ENCODE results near the gene DIRAS1. TPM values are rescaled to one million over a fixed set of nuclear protein-coding genes. Genes with fewer than 3 reads are reported as not detected.
A peak's percentile ranks its signal among the peaks of the same experiment; 100 is the strongest.
"Not testable (repeated sequence)": the region's sequence is repeated elsewhere in the genome, so short reads cannot be mapped to it uniquely, and the experiment has no call there.

Gene DIRAS1
- total RNA-seq, 1 experiment from 2014 or later, result 7.8 TPM

- H2BK5ac ChIP-seq (ENCODE audit: insufficient read length, low read length), result no peak overlapping the region
- H2BK15ac ChIP-seq (ENCODE audit: low read depth, low read length), result no peak overlapping the region
- no peak overlapping the region for H3K4ac ChIP-seq (ENCODE audit: low read depth, low read length)
- H2BK20ac ChIP-seq (ENCODE audit: low read depth, low read length, poor library complexity, severe bottlenecking), result no peak overlapping the region
- H2BK12ac ChIP-seq (ENCODE audit: insufficient read length, low read depth, low read length), result no peak overlapping the region
- peaks cover 3% of the 10 kb centered on the region for H3K23me2 ChIP-seq (ENCODE audit: insufficient read length, low read depth, low read length, poor library complexity, severe bottlenecking)
- no peaks in the 10 kb centered on the region for H3K79me2 ChIP-seq (ENCODE audit: insufficient read depth, low read length)
- no peak overlapping the region for H4K5ac ChIP-seq (ENCODE audit: insufficient read length, low read depth, low read length)
- H3K14ac ChIP-seq (ENCODE audit: insufficient read depth, low read length), result no peak overlapping the region
- peaks cover 8% of the 10 kb centered on the region for H3K9me3 ChIP-seq (ENCODE audit: control insufficient read depth, low read depth, low read length)
- no peak overlapping the region for H3K18ac ChIP-seq (ENCODE audit: insufficient read length, low read depth, low read length)
- TF ChIP-seq, protein P1, sequence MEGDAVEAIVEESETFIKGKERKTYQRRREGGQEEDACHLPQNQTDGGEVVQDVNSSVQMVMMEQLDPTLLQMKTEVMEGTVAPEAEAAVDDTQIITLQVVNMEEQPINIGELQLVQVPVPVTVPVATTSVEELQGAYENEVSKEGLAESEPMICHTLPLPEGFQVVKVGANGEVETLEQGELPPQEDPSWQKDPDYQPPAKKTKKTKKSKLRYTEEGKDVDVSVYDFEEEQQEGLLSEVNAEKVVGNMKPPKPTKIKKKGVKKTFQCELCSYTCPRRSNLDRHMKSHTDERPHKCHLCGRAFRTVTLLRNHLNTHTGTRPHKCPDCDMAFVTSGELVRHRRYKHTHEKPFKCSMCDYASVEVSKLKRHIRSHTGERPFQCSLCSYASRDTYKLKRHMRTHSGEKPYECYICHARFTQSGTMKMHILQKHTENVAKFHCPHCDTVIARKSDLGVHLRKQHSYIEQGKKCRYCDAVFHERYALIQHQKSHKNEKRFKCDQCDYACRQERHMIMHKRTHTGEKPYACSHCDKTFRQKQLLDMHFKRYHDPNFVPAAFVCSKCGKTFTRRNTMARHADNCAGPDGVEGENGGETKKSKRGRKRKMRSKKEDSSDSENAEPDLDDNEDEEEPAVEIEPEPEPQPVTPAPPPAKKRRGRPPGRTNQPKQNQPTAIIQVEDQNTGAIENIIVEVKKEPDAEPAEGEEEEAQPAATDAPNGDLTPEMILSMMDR (conservative IDR thresholded peaks at IDR 0.05), result no peak
- no peak overlapping the region for H4K91ac ChIP-seq (ENCODE audit: insufficient read length, low read depth, low read length)
- no peak overlapping the region for H3T11ph ChIP-seq (ENCODE audit: low read length)
- H2AFZ ChIP-seq (ENCODE audit: low read length), result no peak overlapping the region
- H3K27ac Mint-ChIP-seq, result no peak overlapping the region
- peaks cover 2 to 12% of the 10 kb centered on the region in 2 experiments for H3K4me1 Mint-ChIP-seq
- no peaks in the 10 kb centered on the region for H3K27me3 ChIP-seq (ENCODE audit: insufficient read depth, low read length)
- peak overlapping the region in 1 of 2 experiments; percentile 61; a peak in 1 of 5 replicates for H3K4me3 Mint-ChIP-seq
- no peak overlapping the region for H2AK5ac ChIP-seq (ENCODE audit: insufficient read length, low read length)
- no peak overlapping the region for H3K23ac ChIP-seq (ENCODE audit: insufficient read length, low read depth, low read length)
- peaks cover 14 to 16% (median 14%) of the 10 kb centered on the region in 3 experiments for H3K36me3 Mint-ChIP-seq (ENCODE audit: insufficient read depth in 1 of 3, low read depth in 3 of 3)
- H4K20me1 ChIP-seq (ENCODE audit: control insufficient read depth, insufficient read depth, insufficient read length), result no peaks in the 10 kb centered on the region
- peaks cover 10 to 11% of the 10 kb centered on the region in 2 experiments for H3K9me3 Mint-ChIP-seq
- no peak overlapping the region for H4K8ac ChIP-seq (replicated peaks; ENCODE audit: insufficient read length, low read depth, low read length)
- peaks cover 19% of the 10 kb centered on the region for H3K27me3 Mint-ChIP-seq (ENCODE audit: low read depth)
- no peak overlapping the region for H2BK120ac ChIP-seq (ENCODE audit: low read depth, low read length, poor library complexity, severe bottlenecking)
- no peak overlapping the region for H3K27ac ChIP-seq (ENCODE audit: insufficient read length, low read depth, low read length)
- DNase-seq, result no peak
- H3K56ac ChIP-seq (ENCODE audit: insufficient read length, low read depth, low read length), result no peak overlapping the region
- H3K4me2 ChIP-seq (ENCODE audit: insufficient read depth, insufficient read length, low read length), result no peak overlapping the region
- no peak overlapping the region for H3K9ac ChIP-seq (ENCODE audit: extremely low read depth, insufficient read length, low read length)
- no peaks in the 10 kb centered on the region for H3K4me1 ChIP-seq (ENCODE audit: insufficient read depth, low read length)
- WGBS (ENCODE audit: extremely low coverage, insufficient read length, low lambda C conversion rate), result no CpG with 5 or more reads among the region's 16 CpGs
- H3K79me1 ChIP-seq (ENCODE audit: insufficient read depth, low read depth, low read length, poor library complexity, severe bottlenecking), result no peaks in the 10 kb centered on the region
Measured at GRCh38 chr19:2714531-2715269, 6.5 kb downstream of the DIRAS1 start.

DNA sequence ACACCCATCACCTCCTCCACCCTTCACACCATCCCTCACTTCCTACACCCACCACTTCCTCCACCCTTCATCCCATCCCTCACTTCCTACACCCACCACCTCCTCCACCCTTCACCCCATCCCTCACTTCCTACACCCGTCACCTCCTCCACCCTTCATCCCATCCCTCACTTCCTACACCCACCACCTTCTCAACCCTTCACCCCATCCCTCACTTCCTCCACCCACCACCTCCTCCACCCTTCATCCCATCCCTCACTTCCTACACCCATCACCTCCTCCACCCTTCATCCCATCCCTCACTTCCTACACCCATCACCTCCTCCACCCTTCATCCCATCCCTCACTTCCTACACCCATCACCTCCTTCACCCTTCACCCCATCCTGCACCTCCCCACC, 7.1 kb downstream of the DIRAS1 start:
- not testable (repeated sequence) for H2BK120ac ChIP-seq (ENCODE audit: low read depth, low read length, poor library complexity, severe bottlenecking); DNase-seq; H2AK5ac ChIP-seq (ENCODE audit: insufficient read length, low read length); H3K23me2 ChIP-seq (ENCODE audit: insufficient read length, low read depth, low read length, poor library complexity, severe bottlenecking); H3K4ac ChIP-seq (ENCODE audit: low read depth, low read length); H3K27ac Mint-ChIP-seq; H2BK15ac ChIP-seq (ENCODE audit: low read depth, low read length); H2BK12ac ChIP-seq (ENCODE audit: insufficient read length, low read depth, low read length); H3K4me2 ChIP-seq (ENCODE audit: insufficient read depth, insufficient read length, low read length); H2BK20ac ChIP-seq (ENCODE audit: low read depth, low read length, poor library complexity, severe bottlenecking); H3K23ac ChIP-seq (ENCODE audit: insufficient read length, low read depth, low read length); H3K56ac ChIP-seq (ENCODE audit: insufficient read length, low read depth, low read length); H3K27ac ChIP-seq (ENCODE audit: insufficient read length, low read depth, low read length); H4K5ac ChIP-seq (ENCODE audit: insufficient read length, low read depth, low read length); H3K18ac ChIP-seq (ENCODE audit: insufficient read length, low read depth, low read length); H2BK5ac ChIP-seq (ENCODE audit: insufficient read length, low read length); H3K9me3 ChIP-seq (ENCODE audit: control insufficient read depth, low read depth, low read length); H3K79me1 ChIP-seq (ENCODE audit: insufficient read depth, low read depth, low read length, poor library complexity, severe bottlenecking); H4K20me1 ChIP-seq (ENCODE audit: control insufficient read depth, insufficient read depth, insufficient read length); H3K27me3 ChIP-seq (ENCODE audit: insufficient read depth, low read length); H3K9ac ChIP-seq (ENCODE audit: extremely low read depth, insufficient read length, low read length); H3T11ph ChIP-seq (ENCODE audit: low read length); H3K79me2 ChIP-seq (ENCODE audit: insufficient read depth, low read length); H3K4me1 ChIP-seq (ENCODE audit: insufficient read depth, low read length); H3K4me1 Mint-ChIP-seq; H4K8ac ChIP-seq (replicated peaks; ENCODE audit: insufficient read length, low read depth, low read length); H4K91ac ChIP-seq (ENCODE audit: insufficient read length, low read depth, low read length); H2AFZ ChIP-seq (ENCODE audit: low read length); H3K4me3 Mint-ChIP-seq; H3K14ac ChIP-seq (ENCODE audit: insufficient read depth, low read length)
- peaks cover 21% of the 10 kb centered on the region for H3K27me3 Mint-ChIP-seq (ENCODE audit: low read depth)
- no CpG with 5 or more reads among the region's 1 CpG for WGBS (ENCODE audit: extremely low coverage, insufficient read length, low lambda C conversion rate)
- H3K9me3 Mint-ChIP-seq, result peaks cover 10 to 11% of the 10 kb centered on the region in 2 experiments
- peaks cover 14 to 16% (median 14%) of the 10 kb centered on the region in 3 experiments for H3K36me3 Mint-ChIP-seq (ENCODE audit: insufficient read depth in 1 of 3, low read depth in 3 of 3)

Measured in H9 (cell line).